HEK293 (cell line): ENCODE measurements around the gene SLC19A2.
A peak's percentile ranks its signal among the peaks of the same experiment; 100 is the strongest.

ENCODE experiments used
- CTCF ChIA-PET: fragments of 350-600 bp; formaldehyde crosslinking; extraction: SDS; loops from one replicate; lab custom pipeline; 2021; ENCODE audit warnings: antibody characterized with exemption; lab: Yijun Ruan, JAX
- POLR2A ChIA-PET: fragments of 300-600 bp; formaldehyde crosslinking; extraction: SDS; loops from one replicate; lab custom pipeline; 2020; ENCODE audit warnings: antibody characterized with exemption, inconsistent platforms; lab: Yijun Ruan, JAX
- H3K27ac ChIP-seq: fragments of 200-500 bp; sonication (Bioruptor generic); 2 replicates; pipeline ENCODE4 v1.5.1; 2014; ENCODE audit warnings: low read depth, low read length, control low read depth, inconsistent platforms; ENCODE audit errors: extremely low read depth
- H3K36me3 ChIP-seq, 2 experiments: fragments of 200-500 bp in 1 of 2; sonication (Bioruptor generic) in 1 of 2; 1 replicate in 1 of 2; 2 replicates in 1 of 2; pipeline ENCODE4 v1.5.1; 2014 to 2017; ENCODE audit warnings: inconsistent platforms in 2 of 2, low read length in 2 of 2; ENCODE audit not compliant: control insufficient read depth in 2 of 2, insufficient read depth in 1 of 2
- H3K4me1 ChIP-seq: fragments of 200-500 bp; sonication (Bioruptor generic); 2 replicates; pipeline ENCODE4 v1.5.1; 2014; ENCODE audit warnings: mild to moderate bottlenecking, low read length, inconsistent platforms; ENCODE audit not compliant: control insufficient read depth, insufficient read depth
- H3K4me3 ChIP-seq: 2 replicates; pipeline ENCODE4 v1.5.1; 2011; ENCODE audit warnings: low read depth, mild to moderate bottlenecking, control low read depth, low read length, moderate library complexity
- H3K9me3 ChIP-seq: fragments of 200-500 bp; sonication (Bioruptor generic); 2 replicates; pipeline ENCODE4 v1.5.1; 2014; ENCODE audit warnings: low read depth, low read length, inconsistent platforms; ENCODE audit not compliant: control insufficient read depth, insufficient read depth
- EGR2 ChIP-seq: fragments of 450-650 bp; formaldehyde crosslinking; IDR thresholded peaks from 2 replicates; pipeline ENCODE4 v1.5.1; 2016; ENCODE audit warnings: low read depth, missing biosample characterization, missing genetic modification characterization
- OVOL3 ChIP-seq: fragments of 450-650 bp; formaldehyde crosslinking; IDR thresholded peaks from 2 replicates; pipeline ENCODE4 v1.5.1; 2016; ENCODE audit warnings: missing biosample characterization, missing genetic modification characterization
- PRDM1 ChIP-seq: fragments of 450-650 bp; formaldehyde crosslinking; IDR thresholded peaks from 2 replicates; pipeline ENCODE4; 2016; ENCODE audit warnings: missing biosample characterization, missing genetic modification characterization
- SALL2 ChIP-seq: fragments of 450-650 bp; formaldehyde crosslinking; IDR thresholded peaks from 2 replicates; pipeline ENCODE4 v1.5.0; 2017; ENCODE audit warnings: missing biosample characterization, mild to moderate bottlenecking, missing genetic modification characterization, borderline replicate concordance
- ZBTB8A ChIP-seq: fragments of 450-650 bp; formaldehyde crosslinking; IDR thresholded peaks from 2 replicates; pipeline ENCODE4 v1.5.1; 2016; ENCODE audit warnings: missing biosample characterization, missing genetic modification characterization
- ZFP37 ChIP-seq: fragments of 450-650 bp; formaldehyde crosslinking; IDR thresholded peaks from 2 replicates; pipeline ENCODE4 v1.5.1; 2016; ENCODE audit warnings: missing biosample characterization, missing genetic modification characterization
- ZNF121 ChIP-seq: fragments of 450-650 bp; formaldehyde crosslinking; IDR thresholded peaks from 2 replicates; pipeline ENCODE4 v1.5.1; 2016; ENCODE audit warnings: missing biosample characterization, missing genetic modification characterization
- ZNF184 ChIP-seq: fragments of 450-650 bp; IDR thresholded peaks from 2 replicates; pipeline ENCODE4 v1.5.1; 2018; ENCODE audit warnings: missing biosample characterization, mild to moderate bottlenecking, missing genetic modification characterization
- ZNF221 ChIP-seq: fragments of 450-650 bp; formaldehyde crosslinking; IDR thresholded peaks from 2 replicates; pipeline ENCODE4 v1.5.1; 2017; ENCODE audit warnings: missing biosample characterization, missing genetic modification characterization, borderline replicate concordance
- ZNF239 ChIP-seq: fragments of 450-650 bp; formaldehyde crosslinking; IDR thresholded peaks from 2 replicates; pipeline ENCODE4 v1.5.1; 2016; ENCODE audit warnings: missing biosample characterization, missing genetic modification characterization
- ZNF280C ChIP-seq: fragments of 450-650 bp; formaldehyde crosslinking; IDR thresholded peaks from 2 replicates; pipeline ENCODE4 v1.5.1; 2016; ENCODE audit warnings: missing biosample characterization, missing genetic modification characterization
- ZNF302 ChIP-seq: fragments of 450-650 bp; formaldehyde crosslinking; IDR thresholded peaks from 2 replicates; pipeline ENCODE4 v1.5.1; 2016; ENCODE audit warnings: missing biosample characterization, missing genetic modification characterization, low read depth
- ZNF335 ChIP-seq: fragments of 450-650 bp; formaldehyde crosslinking; conservative IDR thresholded peaks from 2 replicates; pipeline ENCODE4 v1.5.1; 2016; ENCODE audit warnings: missing biosample characterization, missing genetic modification characterization
- ZNF488 ChIP-seq: fragments of 450-650 bp; formaldehyde crosslinking; IDR thresholded peaks from 2 replicates; pipeline ENCODE4 v1.5.1; 2016; ENCODE audit warnings: missing biosample characterization, missing genetic modification characterization
- ZNF580 ChIP-seq: fragments of 450-650 bp; formaldehyde crosslinking; IDR thresholded peaks from 2 replicates; pipeline ENCODE4 v1.5.1; 2016; ENCODE audit warnings: missing biosample characterization, missing genetic modification characterization
- ZNF777 ChIP-seq: fragments of 450-650 bp; formaldehyde crosslinking; IDR thresholded peaks from 2 replicates; pipeline ENCODE4 v1.5.1; 2017; ENCODE audit warnings: missing biosample characterization, missing genetic modification characterization, borderline replicate concordance
- ZNF792 ChIP-seq: fragments of 450-650 bp; formaldehyde crosslinking; IDR thresholded peaks from 2 replicates; pipeline ENCODE4 v1.5.1; 2016; ENCODE audit warnings: missing biosample characterization, missing genetic modification characterization
- ZSCAN16 ChIP-seq: fragments of 450-650 bp; formaldehyde crosslinking; IDR thresholded peaks from 2 replicates; pipeline ENCODE4 v1.5.1; 2016; ENCODE audit warnings: missing biosample characterization, missing genetic modification characterization
- TF ChIP-seq, protein P1 (sequence below): fragments of 450-650 bp; formaldehyde crosslinking; IDR thresholded peaks from 2 replicates; pipeline ENCODE4 v1.5.1; 2016; ENCODE audit warnings: missing biosample characterization, missing genetic modification characterization
- TF ChIP-seq, protein P2 (sequence below): fragments of 450-650 bp; formaldehyde crosslinking; IDR thresholded peaks from 2 replicates; pipeline ENCODE4 v1.5.1; 2016; ENCODE audit warnings: missing biosample characterization, missing genetic modification characterization
- TF ChIP-seq, protein P3 (sequence below): fragments of 450-650 bp; formaldehyde crosslinking; IDR thresholded peaks from 2 replicates; pipeline ENCODE4 v1.5.1; 2016; ENCODE audit warnings: missing biosample characterization, missing genetic modification characterization, low read depth

The SLC19A2 gene

GRCh38 chr1:169529068-169529642 is 43.4 kb upstream of the SLC19A2 start:
- H3K4me3 ChIP-seq = no peak overlapping the region
- ChIA-PET CTCF (interaction anchor here (0.5 to 1.2 kb wide), 5 partner anchors 11 to 1075 kb away, joined by 3 to 4 read pairs (median 3); partner anchors contain the start of gene F5), POLR2A (interaction anchor here (0.8 to 2.1 kb wide), 2 partner anchors 20 to 43 kb away, joined by 3 to 11 read pairs; partner anchors contain the start of gene SLC19A2)

GRCh38 chr1:169528215-169529067 is 42.7 kb upstream of the SLC19A2 start:
- ChIA-PET CTCF (interaction anchor here (0.5 to 1.2 kb wide), 4 partner anchors 16 to 1074 kb away, joined by 3 to 4 read pairs (median 3); partner anchors contain the start of gene F5), POLR2A (interaction anchor here (0.8 to 2.1 kb wide), 2 partner anchors 19 to 43 kb away, joined by 3 to 11 read pairs; partner anchors contain the start of gene SLC19A2)
- TF ChIP-seq OVOL3 (tag by site-specific recombination) = no peak
- TF ChIP-seq, protein P1, sequence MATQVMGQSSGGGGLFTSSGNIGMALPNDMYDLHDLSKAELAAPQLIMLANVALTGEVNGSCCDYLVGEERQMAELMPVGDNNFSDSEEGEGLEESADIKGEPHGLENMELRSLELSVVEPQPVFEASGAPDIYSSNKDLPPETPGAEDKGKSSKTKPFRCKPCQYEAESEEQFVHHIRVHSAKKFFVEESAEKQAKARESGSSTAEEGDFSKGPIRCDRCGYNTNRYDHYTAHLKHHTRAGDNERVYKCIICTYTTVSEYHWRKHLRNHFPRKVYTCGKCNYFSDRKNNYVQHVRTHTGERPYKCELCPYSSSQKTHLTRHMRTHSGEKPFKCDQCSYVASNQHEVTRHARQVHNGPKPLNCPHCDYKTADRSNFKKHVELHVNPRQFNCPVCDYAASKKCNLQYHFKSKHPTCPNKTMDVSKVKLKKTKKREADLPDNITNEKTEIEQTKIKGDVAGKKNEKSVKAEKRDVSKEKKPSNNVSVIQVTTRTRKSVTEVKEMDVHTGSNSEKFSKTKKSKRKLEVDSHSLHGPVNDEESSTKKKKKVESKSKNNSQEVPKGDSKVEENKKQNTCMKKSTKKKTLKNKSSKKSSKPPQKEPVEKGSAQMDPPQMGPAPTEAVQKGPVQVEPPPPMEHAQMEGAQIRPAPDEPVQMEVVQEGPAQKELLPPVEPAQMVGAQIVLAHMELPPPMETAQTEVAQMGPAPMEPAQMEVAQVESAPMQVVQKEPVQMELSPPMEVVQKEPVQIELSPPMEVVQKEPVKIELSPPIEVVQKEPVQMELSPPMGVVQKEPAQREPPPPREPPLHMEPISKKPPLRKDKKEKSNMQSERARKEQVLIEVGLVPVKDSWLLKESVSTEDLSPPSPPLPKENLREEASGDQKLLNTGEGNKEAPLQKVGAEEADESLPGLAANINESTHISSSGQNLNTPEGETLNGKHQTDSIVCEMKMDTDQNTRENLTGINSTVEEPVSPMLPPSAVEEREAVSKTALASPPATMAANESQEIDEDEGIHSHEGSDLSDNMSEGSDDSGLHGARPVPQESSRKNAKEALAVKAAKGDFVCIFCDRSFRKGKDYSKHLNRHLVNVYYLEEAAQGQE = no peak
- TF ChIP-seq ZNF239 (tag by site-specific recombination) = no peak
- no peak for TF ChIP-seq ZNF488
- no peak for TF ChIP-seq ZNF335 (tag by site-specific recombination)
- TF ChIP-seq PRDM1 (tag by site-specific recombination) = no peak
- 0 out of 2 replicates have a peak, but pooled peaks have one; percentile 1 for TF ChIP-seq EGR2 (tag by site-specific recombination)
- no peak overlapping the region for H3K27ac ChIP-seq
- no peak overlapping the region for H3K4me3 ChIP-seq
- no peaks in the 10 kb centered on the region for H3K4me1 ChIP-seq
- no peaks in the 10 kb centered on the region for H3K9me3 ChIP-seq
- H3K36me3 ChIP-seq = no peaks in the 10 kb centered on the region

More at GRCh38 chr1:169529068-169529642, 43.4 kb upstream of the SLC19A2 start:
- no peaks in the 10 kb centered on the region for H3K4me1 ChIP-seq
- H3K36me3 ChIP-seq = no peaks in the 10 kb centered on the region
- TF ChIP-seq, protein P2, sequence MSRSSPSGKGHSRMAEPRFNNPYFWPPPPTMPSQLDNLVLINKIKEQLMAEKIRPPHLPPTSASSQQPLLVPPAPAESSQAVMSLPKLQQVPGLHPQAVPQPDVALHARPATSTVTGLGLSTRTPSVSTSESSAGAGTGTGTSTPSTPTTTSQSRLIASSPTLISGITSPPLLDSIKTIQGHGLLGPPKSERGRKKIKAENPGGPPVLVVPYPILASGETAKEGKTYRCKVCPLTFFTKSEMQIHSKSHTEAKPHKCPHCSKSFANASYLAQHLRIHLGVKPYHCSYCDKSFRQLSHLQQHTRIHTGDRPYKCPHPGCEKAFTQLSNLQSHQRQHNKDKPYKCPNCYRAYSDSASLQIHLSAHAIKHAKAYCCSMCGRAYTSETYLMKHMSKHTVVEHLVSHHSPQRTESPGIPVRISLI = 0 out of 2 replicates have a peak, but pooled peaks have one; percentile 16
- TF ChIP-seq PRDM1 (tag by site-specific recombination) (peak; percentile 28; the same call in 1 of the 2 replicates), ZNF777 (tag by site-specific recombination) (no peak), ZNF792 (tag by site-specific recombination) (no peak), ZNF280C (tag by site-specific recombination) (no peak), SALL2 (no peak), ZFP37 (tag by site-specific recombination) (no peak), ZNF302 (no peak), ZNF184 (tag by site-specific recombination) (no peak), ZBTB8A (tag by site-specific recombination) (no peak), ZSCAN16 (tag by site-specific recombination) (no peak), ZNF221 (tag by site-specific recombination) (no peak), ZNF121 (tag by site-specific recombination) (no peak), ZNF580 (tag by site-specific recombination) (no peak)
- TF ChIP-seq, protein P3, sequence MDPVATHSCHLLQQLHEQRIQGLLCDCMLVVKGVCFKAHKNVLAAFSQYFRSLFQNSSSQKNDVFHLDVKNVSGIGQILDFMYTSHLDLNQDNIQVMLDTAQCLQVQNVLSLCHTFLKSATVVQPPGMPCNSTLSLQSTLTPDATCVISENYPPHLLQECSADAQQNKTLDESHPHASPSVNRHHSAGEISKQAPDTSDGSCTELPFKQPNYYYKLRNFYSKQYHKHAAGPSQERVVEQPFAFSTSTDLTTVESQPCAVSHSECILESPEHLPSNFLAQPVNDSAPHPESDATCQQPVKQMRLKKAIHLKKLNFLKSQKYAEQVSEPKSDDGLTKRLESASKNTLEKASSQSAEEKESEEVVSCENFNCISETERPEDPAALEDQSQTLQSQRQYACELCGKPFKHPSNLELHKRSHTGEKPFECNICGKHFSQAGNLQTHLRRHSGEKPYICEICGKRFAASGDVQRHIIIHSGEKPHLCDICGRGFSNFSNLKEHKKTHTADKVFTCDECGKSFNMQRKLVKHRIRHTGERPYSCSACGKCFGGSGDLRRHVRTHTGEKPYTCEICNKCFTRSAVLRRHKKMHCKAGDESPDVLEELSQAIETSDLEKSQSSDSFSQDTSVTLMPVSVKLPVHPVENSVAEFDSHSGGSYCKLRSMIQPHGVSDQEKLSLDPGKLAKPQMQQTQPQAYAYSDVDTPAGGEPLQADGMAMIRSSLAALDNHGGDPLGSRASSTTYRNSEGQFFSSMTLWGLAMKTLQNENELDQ (tag by site-specific recombination) = no peak
- no peaks in the 10 kb centered on the region for H3K9me3 ChIP-seq
- H3K27ac ChIP-seq = no peak overlapping the region
